ENCODE data around the gene HDC.

HDC gene, protein sequence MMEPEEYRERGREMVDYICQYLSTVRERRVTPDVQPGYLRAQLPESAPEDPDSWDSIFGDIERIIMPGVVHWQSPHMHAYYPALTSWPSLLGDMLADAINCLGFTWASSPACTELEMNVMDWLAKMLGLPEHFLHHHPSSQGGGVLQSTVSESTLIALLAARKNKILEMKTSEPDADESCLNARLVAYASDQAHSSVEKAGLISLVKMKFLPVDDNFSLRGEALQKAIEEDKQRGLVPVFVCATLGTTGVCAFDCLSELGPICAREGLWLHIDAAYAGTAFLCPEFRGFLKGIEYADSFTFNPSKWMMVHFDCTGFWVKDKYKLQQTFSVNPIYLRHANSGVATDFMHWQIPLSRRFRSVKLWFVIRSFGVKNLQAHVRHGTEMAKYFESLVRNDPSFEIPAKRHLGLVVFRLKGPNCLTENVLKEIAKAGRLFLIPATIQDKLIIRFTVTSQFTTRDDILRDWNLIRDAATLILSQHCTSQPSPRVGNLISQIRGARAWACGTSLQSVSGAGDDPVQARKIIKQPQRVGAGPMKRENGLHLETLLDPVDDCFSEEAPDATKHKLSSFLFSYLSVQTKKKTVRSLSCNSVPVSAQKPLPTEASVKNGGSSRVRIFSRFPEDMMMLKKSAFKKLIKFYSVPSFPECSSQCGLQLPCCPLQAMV

DNA sequence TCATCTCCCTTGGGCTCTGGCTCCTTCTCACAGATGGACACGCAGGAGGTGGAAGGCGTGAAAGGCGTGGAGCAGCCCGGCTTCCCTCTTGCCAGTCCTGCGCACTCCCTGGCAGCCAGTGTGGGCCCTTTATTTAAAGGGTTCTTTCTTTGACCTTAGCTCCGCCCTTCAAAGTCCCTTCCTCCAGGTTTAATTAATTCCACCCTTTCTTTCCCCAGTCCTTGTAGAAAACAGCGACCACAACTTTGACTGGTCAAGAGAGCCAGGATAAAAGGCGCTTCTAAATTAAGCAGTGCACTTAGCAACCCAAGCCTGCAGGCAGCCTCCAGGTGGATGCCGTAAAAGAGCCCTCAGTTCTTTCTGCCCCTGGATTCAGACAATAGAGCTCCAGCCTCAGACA lies at the start of gene HDC:
TSS of gene HDC (minus strand) at position 107 of the 400 bp plus-strand sequence. CDS start at position 4, 103 bp downstream.
- DNase-seq = no peak

DNA sequence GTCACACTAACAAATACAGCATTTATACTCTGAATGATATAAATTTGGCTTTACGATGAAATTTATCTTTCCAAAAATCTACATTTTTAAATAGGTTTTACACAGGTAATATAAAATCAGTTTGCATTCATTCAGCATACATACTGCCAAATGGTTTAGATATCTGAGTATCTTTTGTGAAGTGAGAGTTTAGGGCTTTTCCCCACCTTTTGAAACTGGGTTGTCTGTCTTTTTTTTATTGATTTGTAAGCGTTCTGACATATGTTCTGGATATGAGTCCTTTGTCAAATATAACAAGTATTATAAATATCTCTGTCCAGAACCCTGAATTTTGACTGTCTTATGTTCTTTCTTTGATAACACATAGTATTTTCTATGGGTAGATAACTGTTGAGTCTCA lies 47.1 kb upstream of the HDC start:
- no peak for DNase-seq

DNA sequence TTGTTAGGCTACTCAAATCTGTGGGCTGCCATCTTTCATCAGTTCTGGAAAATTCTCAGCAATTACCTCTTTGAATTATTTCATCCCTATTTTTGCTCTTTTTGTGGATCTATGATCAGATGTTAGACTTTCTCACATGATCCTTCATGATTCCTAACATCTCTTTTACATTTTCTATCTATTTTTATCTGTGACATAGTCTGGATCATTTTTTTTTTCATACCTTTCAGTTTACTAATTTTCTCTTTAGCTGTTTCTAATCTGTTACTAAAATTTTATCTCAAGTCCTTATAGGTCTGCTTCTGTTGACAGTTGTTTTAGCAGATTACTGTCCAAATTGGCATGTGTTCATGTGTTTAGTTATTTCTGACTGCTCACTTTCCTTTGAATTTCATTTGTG lies 42.3 kb upstream of the HDC start:
- no peak for DNase-seq

DNA sequence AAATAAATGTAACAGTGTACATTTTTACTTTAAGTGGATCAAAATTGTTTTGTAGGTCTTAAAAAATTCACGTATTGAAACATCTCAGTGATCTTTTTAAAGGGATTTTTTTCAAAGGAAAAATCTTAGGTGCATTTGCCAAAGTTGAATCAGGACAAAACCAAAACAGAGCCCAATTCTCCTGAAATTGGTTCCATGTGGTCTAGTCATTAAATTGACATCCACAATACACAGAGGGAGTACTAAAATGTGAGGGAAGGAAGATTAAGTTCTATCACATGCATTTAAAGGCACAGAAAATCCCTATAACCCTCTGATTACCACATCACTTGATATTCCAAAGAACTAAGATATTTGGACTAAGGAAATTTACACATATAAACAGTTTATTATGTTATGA lies 39.3 kb upstream of the HDC start:
- DNase-seq = no peak

DNA sequence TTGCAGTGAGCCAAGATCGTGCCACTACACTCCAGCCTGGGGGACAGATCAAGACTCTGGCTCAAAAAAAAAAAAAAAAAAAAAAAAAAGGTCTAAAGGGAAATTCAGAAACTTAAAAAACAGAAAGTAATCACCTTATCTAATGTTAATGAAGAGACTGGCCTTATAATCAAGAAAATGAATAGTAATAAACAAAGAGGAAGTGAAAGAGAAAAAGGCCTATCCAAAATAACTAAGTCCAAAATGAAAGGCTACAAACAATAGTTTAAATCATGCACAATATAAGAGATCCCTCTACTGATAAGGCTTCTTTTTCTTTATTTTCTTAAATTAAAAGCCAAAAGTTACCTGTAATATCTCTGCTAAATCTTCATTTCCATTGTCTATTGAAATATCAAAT lies 37.1 kb upstream of the HDC start:
- no peak for DNase-seq

DNA sequence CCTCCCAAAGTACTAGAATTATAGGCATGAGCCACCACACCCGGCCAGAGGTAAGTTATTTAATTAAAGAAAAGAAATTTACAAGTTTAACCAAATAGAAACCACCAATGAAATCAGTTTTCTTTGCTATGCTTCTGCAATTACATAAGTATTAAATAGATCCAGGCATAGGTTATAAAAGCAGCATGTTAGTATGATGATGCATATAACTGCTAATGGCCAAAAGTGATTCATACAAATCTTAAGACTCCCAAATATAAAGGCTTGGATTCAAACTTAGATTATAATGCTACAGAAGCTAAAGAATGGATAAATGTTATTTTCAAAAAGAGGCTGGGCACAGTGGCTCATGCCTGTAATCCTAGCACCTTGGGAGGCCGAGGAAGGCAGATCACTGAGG lies 32.8 kb upstream of the HDC start:
- DNase-seq = no peak

DNA sequence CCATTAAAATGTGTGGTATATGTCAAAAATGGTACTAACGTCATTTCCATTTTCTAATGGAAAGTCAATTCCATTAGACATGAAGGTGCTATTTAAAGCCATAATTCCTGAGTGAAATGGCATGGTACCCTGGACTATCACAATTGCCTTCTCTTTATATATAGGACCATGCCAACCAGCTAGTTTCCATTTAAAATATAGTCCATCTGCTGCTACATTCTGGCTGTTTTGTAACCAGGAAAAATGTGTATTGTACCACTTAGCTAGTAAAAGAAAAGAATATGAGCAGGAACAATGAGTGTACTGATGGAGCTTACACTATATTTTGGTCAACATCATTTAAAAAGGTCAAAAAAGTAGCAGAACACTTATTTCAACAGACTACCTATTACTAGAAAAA lies 30.4 kb upstream of the HDC start:
- no peak for DNase-seq

DNA sequence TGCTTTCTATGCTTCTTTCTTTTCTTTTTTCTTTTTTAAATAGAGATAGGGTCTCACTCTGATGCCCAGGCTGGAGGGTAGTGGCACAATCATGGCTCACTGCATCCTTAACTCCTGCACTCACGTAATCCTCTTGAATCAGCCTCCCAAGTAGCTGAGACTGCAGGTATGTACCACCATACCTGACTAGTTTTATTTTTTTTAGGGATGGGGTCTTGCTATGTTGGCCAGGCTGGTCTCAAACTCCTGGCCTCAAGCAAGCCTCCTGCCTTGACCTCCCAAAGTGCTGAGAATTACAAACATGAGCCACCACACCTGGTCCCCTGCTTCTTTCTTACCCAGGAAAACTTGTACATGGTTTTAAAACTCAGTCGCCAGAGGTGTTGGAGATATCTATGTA lies 24.2 kb upstream of the HDC start:
- DNase-seq = no peak

DNA sequence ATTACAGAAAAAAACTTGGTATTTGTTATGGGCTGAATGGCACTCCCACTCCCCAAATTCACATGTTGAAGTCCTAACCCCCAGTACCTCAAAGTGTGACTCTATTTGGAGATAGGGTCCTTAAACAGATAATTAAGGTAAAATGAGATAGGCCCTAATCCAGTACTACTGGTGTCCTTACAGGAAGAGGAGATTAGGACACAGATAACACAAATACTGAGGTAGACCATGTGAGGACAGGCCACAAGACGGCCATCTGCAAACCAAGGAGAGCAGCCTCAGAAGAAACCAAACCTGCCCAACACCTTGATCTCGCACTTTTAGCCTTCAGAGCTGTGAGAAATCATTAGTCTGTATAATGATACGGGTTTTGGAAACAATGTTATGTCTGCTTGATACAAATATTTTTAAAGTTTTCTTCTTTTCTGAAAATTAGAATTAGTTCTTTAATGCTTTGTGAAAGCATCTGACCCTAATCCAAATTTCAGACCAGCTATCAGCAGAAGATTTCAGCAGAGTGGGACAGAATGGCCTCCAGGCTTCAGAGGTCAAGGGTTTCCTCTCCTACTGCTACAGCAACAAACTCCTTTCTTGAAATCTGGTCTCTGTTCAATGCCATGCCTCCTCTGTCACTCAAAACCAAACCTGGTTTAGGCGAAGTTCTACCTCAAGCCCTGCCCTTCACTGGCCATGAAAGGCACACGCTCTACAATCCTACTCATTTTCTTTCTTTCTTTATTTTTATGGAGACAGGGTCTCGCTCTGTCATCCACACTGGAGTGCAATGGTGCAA lies 22.0 kb upstream of the HDC start:
- DNase-seq = peak; percentile 3

DNA sequence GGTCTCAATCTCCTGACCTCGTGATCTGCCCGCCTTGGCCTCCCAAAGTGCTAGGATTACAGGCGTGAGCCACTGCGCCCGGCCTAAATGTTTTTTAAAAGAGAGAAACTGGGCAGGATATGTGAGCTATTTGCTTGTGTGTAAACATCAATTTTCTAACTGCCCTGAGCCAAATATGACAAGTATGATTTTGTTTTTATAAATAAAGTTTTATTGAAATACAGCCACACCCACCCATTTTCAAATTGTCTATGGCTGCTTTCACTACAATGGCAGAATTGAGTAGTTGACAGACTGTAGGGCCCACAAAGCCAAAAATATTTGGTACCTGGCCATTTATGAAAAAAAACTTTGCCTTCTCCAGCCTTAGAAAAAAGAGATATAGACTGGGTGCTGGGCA lies 15.9 kb upstream of the HDC start:
- DNase-seq = no peak

DNA sequence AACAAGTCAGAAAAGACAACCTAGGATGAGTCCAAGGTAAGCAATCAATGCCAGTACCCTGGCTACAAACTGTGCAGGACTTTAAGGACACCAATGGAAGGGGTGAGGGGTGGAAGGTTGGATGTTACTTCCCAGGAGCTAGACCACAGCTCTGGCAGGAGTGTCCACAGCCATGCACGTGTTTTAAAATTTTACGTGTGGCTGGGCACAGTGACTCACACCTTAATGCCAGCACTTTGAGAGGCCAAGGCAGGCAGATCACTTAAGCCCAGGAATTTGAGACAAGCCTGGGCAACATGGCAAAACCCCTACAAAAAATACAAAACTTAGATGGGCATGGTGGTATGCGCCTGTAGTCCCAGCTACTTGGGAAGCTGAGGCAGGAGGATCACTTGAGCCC lies 14.7 kb upstream of the HDC start:
- no peak for DNase-seq

DNA sequence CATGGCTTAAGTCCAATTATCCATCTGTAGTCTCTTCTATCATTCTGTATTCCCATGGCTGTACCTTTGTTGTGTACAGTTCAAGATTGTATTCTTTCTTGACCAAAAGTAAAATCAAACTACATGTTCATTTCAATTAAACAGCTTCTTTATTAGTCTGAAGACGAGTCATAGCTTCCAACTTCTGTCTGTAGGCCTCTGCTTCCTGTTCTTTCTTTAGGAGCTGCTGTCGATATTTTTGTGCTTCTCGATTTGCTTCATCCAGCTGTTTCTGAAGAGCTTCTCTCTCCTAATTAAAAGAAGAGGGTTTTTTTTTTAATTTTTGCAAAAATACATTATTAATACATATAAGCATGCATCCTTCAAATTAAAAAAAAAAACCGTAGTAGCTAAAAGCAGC lies 13.0 kb upstream of the HDC start:
- no peak for DNase-seq

DNA sequence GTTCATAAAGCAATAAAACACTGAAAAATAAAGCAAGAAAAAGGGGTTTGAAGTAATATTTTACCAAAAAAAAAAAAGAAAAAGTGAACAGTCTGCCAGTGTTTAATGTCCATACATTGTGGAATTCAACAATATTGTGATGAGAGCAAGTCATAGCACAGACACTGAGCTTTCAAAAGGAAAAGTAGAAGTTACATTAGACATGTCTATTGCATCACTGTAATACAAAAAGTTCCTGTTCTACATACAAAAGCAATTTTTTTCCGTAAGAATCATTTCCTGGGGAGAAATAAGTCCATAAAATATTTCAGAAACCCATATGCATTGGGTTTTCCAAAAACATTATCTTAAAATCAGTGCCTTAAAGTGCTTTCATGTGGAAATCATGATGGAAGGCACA lies 11.8 kb upstream of the HDC start:
- no peak for DNase-seq

DNA sequence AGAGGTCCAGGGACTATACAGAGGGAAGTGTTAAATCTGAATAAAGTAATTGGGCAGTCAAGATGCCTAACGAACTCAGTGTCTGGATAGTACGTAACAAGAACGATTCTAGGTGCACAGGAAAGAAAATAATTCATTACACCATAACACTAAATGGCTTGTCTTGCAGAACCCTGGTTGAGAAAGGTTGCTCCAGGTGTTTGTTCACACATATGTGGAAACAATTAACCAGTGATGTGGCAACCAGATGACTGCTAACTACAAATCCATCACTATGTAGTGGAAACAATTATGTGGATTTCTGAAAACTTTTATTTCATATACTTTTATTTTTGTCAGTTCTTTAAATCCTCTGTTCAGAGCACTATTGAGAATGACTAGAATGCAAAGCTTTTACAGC lies 10.4 kb upstream of the HDC start:
- no peak for DNase-seq

DNA sequence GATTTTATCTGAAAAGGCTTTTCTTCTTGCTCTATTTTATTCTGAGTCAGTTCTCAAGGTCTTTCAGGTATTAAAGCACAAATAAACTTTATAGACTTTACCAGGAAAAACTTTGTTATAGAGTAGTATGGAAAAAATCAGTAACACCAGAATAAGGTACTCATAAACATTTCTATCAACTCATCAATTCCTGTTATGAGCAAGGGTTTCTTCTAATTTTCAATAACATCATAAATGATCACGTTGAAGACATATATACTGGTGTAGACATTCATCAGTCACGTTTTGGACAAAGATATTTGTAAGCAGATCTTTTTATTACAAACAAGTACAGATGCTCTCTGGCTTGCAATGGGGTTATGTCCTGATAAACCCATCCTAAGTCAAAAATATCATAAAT lies 9.6 kb upstream of the HDC start:
- DNase-seq = no peak

DNA sequence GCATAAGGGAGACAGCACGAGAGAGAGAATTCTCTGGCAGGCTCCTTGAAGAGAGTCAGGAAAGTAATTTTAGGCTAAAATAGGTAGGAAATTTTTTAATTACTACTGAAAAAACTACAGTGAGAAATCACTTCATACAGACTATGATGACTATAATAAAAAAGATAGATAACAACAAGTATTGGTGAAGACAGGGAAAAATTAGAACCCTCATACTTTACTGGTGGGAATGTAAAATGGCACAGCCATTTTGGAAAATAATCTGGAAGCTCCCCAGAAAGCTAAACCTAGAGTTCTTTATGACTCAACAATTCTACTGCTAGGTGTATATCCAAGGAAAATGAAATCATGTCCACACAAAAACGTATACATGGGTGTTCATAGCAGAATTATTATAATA lies 2.1 kb upstream of the HDC start:
- DNase-seq = no peak

DNA sequence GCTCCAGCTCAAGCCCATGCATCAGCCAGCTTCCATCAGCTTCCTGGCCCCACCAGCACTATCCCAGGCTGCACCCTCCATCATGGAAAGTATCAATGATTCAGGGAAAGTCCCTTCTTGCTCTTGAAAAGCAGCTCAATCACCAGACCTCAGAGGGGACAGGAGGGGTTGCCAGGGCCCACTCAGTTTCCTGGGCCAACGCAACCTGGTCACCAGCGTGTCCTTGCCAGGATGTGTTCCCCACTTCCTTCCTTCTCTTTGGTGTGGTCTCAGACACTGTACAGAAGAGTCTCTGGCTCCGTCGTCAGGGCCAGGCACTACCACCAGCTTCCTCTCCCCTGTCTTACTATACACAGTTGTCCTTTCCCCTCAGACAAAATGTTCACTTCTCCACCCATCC lies 3.0 kb downstream of the HDC start:
- no peak for DNase-seq

DNA sequence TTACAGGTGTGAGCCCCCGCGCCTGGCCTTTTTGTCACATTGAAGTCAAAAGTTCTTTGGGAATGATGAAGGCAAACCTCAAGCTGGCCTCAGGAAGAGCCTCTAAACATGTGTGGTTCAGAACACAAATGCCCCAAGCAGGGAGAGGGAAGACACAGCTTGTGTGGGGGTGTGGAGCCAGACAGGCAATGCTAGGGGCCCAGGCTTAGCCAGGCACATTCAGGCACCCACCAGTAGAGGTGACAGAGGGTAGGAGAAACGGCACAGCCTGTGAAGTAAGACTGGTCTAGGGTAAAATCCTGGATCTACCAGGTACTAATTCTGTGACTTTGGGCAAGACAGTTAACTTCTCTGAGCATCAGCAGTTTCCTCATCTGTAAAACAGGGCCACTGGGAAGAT lies 3.5 kb downstream of the HDC start:
- peak; percentile 18 for DNase-seq

DNA sequence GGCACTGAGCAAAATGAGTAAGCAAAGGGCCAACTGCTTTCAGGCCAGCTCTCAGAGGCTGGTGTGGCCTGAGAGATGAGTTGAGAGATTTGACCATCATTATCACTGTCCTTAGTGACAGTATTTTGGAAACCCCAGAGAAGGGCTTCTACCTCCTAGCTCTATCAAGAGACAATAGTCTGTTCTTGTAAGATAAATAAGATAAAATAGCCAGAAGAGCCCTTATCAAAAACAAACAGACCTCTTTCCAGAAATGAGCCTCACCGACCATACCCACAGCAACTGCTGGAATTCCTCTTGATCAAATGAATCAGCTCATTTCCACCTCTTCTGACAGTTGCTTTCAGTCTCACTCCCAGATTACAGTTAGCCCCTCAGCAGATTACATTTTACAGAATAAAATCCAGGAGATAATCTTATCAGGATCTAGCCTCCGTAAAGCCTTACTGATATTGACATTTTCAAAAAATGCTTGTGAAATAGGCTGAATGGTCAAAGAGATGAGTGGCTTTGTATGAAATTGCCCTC lies 4.5 kb downstream of the HDC start:
- DNase-seq = no peak

DNA sequence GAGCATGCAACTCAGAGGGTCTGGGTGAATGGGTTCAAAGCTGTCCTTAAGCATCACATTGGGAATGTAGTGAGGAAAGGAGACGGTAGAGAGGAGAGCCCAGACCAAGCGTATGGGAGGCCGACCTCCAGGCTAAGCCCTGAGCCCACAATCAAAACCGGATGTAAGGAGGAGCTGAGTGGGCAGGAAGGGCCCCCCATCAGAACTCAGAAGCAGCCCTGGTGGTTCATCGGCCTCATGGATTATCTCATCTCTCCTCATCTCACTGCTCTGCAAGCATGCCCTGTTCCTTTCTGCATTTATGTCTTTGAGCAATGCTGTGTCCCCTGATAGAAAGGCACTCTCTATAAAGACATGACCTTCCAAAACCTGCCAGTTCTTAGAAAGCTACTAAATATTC lies 6.2 kb downstream of the HDC start:
- DNase-seq = no peak

DNA sequence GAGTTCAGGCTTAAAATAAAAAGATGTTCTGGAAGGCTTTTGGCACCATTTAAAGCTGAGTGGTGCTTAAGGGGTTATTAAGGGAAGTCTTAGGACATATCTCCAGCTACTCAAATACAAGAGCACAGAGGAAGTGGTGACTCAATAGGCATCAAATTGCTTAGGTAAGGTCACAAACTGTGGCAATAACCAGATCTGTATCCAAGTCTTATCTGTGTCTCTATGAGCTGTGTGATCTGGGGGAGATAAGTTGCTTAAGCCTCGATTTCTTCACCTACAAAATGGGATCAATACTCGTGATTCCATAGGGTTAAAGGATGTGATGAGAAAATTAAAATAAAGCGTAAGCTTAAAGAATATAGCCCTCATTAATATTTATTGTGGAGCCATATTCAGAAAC lies 7.6 kb downstream of the HDC start:
- no peak for DNase-seq

DNA sequence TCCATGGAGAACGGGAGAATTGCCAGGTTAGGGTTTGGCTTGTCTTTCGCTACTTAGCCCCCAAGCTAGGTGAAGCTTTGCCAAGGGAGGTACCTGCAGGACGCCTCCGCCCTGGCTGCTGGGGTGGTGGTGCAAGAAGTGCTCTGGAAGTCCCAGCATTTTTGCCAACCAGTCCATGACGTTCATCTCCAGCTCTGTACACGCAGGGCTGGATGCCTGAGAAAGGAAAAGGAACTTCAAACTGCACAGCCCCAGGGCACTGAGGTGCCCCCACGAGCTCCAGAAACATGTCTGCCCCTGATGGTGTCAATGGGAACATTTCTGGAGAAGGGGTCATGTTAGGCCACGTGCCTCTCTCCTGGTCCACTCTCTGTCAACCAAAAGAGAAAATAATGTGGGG lies 8.2 kb downstream of the HDC start:
- no peak for DNase-seq

DNA sequence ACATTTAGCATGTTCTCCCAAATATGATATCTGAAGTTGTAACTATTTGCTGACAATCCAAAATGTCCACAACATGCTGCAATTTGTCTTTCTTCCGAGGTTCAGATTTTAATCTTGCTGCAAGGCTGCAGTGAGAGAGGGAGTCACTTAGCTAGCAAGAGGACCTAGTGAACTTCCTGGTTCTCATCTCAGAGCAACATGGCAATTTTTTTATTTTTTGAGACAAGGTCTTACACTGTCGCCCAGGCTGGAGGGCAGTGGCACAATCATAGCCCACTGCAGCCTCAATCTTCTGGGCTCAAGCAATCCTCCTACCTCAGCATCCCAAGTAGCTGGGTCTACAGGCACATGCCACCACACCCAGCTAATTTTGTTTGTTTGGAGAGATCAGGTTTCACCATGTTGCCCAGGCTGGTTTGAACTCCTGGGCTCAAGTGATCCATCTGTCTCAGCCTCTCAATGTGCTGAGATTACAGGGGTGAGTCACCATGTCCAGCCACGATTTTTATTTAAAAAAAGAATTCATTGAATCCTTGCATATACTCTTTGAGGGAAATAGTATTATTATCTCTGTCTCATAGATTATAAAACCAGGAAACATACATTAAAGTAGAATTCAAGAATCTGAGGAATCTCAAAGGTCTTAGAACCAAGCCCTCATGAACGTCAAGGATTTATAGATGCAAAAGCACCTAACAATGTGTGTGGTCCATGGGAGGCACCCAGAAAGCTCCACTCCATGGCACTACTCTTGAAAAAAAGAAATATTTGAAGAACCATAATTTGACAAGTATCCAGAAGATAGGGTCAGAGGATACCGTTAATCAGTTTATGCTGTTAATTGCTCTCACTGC lies 9.1 kb downstream of the HDC start:
- peak; percentile 4 for DNase-seq
